ACHN (cell line): ENCODE measurements around the gene LRRC49.
"Not testable (repeated sequence)": the region's sequence is repeated elsewhere in the genome, so short reads cannot be mapped to it uniquely, and the experiment has no call there.

Experiments used
- DNase-seq: peaks from one replicate; pipeline ENCODE4 v3.0.0-alpha.2; 2015
- in situ Hi-C: cut with HindIII; loops from 2 replicates; pipeline ENCODE4 v1.10.0; 2017; ENCODE audit warnings: low sequenced_read_pairs, low pct_ligation_motif_present, low pct_unique_long_range_greater_than_20kb

Gene LRRC49

DNA sequence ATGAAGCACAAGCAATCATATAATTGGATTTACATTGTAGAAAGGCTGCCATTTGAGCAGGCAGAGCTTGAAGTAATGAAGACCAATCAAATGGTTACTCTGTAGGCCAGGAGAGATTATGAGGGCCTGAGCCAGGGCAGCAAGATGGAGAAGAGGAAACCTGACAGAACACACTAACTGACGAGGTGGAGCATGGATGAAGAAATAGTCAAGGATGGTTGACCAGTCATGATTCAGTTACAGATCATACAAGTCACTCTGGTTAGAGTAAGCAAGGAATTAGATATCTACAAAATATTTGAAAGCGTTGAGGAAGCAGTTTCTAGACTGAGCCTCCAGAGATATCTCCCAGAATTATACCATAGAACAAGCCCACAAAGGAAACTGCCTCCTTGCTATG, 120.8 kb downstream of the LRRC49 start:
- in situ Hi-C loops, result loop anchor here (25.0 kb wide), 1 partner anchor 424 kb away; no protein-coding TSS in a partner anchor

DNA sequence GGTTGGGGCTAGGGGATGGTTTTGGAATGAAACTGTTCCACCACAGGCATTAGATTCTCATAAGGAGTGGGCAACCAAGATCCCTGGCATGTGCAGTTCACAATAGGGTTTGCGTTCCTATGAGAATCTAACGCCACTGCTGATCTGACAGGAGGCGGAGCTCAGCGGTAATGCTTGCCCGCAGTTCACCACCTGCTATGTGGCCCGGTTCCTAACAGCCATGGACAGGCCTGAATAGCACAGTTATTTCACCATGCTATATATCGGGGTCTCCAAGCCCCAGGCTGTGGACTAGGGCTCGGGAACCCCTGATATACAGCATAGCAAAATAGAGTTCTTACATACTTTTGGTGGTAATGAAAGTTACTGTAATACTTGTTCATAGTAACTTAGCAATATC, 122.7 kb downstream of the LRRC49 start:
- in situ Hi-C loops, result loop anchor here (25.0 kb wide), 1 partner anchor 422 kb away; no protein-coding TSS in a partner anchor
- no peak for DNase-seq

More for the DNA sequence above, 120.8 kb downstream of the LRRC49 start:
- no peak for DNase-seq

- in situ Hi-C loops, DNase-seq: not testable (repeated sequence)
Measured at GRCh38 chr15:71031232-71031631, 138.6 kb downstream of the LRRC49 start.

- DNase-seq, in situ Hi-C loops: not testable (repeated sequence)
Measured at GRCh38 chr15:71035478-71035877, 142.9 kb downstream of the LRRC49 start.

GRCh38 chr15:71042356-71042922, 149.8 kb downstream of the LRRC49 start:
- DNase-seq, result no peak
- in situ Hi-C loops, result no loop called here

DNA sequence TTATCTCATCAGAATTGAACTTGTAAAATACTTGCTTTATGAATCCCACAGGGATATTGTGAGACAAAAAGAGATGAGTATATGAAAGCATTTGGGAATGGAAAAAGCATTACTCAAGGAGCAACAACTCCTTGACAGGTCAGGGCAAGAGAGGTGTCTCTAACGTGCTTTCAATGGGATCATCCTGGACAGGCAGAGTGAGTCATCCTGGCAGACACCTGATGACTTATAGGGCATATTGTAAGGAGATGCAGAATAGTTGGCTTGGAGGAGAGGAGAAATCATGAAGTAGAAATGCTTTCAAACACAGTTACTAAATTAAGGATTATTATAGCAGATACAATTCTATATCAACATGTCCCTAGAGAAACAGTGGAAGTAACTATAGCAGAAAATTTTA, 150.7 kb downstream of the LRRC49 start:
- in situ Hi-C loops, result no loop called here
- peak; percentile 7 for DNase-seq

DNA sequence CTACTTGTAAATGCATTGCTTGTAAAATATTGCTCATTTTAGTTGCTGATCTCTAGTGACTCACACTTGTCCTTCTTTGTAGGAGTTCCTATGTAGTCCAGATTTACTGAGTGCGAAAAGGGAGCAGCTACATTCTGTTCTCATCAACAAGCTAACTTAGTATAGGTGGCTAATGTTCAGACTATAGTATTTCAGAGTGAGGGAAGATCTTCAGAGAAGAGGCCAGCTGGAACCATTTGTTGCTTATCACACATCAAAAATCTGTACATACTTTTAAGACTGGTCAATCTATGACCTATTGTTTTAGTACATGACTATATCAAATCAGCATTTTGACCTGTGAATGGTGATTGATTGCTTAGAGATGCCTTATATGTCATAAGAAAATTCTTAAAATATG, 151.4 kb downstream of the LRRC49 start:
- no peak for DNase-seq
- in situ Hi-C loops, result no loop called here

DNA sequence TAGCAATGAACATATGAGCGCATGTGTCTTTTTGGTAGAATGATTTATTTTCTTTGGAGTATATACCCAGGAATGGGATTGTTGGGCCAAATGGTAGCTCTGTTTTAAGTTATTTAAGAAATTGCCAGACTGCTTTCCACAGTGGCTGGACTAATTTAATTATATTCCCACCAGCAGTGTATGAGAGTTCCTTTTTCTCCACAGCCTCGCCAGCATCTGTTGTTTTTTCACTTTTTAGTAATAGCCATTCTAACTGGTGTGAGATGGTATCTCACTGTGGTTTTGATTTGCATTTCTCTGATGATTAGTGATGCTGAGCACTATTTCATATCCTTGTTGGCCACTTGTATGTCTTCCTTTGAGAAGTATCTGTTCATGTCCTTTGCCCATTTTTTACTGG, 153.5 kb downstream of the LRRC49 start:
- DNase-seq, in situ Hi-C loops: not testable (repeated sequence)

GRCh38 chr15:71048913-71049675, 156.5 kb downstream of the LRRC49 start:
- peak; percentile 67 for DNase-seq
- in situ Hi-C loops, result no loop called here

GRCh38 chr15:71049706-71050422, 157.2 kb downstream of the LRRC49 start:
- in situ Hi-C loops, result no loop called here
- DNase-seq, result no peak

GRCh38 chr15:71050461-71050860, 157.8 kb downstream of the LRRC49 start:
- in situ Hi-C loops, result no loop called here
- no peak for DNase-seq

DNA sequence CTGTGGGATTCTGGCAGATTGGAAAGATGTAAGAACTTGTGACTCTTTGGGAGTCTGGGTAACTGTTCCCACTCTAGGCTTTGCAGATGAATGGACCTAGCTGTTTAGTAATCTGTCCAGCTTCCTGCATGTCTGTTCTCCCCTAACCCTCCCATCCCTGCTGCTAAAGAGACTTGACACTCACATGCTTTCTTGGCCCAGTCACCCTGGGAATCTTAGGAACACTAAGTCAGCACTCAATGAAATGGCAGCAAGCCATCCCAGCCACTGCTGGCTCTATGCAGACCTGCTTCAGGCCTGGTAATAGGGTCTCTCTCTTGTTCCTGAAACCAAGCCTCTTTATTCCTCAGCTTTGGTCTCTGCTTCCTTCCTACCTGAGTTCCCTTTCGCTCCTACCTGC, 158.9 kb downstream of the LRRC49 start:
- DNase-seq, result no peak
- in situ Hi-C loops, result no loop called here

GRCh38 chr15:71052356-71052755, 159.7 kb downstream of the LRRC49 start:
- DNase-seq, result no peak
- in situ Hi-C loops, result no loop called here

GRCh38 chr15:71054286-71054952, 161.8 kb downstream of the LRRC49 start:
- in situ Hi-C loops, result no loop called here
- DNase-seq, result no peak

GRCh38 chr15:71055461-71055860, 162.8 kb downstream of the LRRC49 start:
- in situ Hi-C loops, result no loop called here

DNA sequence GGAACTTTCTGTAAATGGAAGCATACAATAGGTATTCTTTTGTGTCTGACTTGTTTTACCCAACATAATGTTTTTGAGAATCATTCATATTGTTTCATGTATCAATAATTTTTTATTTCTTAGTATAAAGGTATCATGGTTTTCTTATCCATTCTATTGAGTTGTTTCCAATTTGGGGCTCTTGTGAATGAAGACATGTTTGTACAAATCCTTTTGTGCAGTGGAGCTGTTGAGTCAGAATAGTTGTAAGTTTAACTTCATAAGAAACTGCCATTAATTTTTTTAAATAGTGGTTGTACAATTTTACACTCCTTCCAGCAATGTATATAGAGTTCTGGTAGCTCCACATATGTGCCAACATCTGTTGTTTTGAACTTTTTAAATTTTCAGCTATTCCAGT, 163.5 kb downstream of the LRRC49 start:
- no peak for DNase-seq
- in situ Hi-C loops, result no loop called here

More at GRCh38 chr15:71055461-71055860, 162.8 kb downstream of the LRRC49 start:
- peak; percentile 6 for DNase-seq

GRCh38 chr15:71057143-71057542, 164.5 kb downstream of the LRRC49 start:
- in situ Hi-C loops, result no loop called here
- no peak for DNase-seq

GRCh38 chr15:71057581-71057980, 165.0 kb downstream of the LRRC49 start:
- in situ Hi-C loops, result no loop called here
- DNase-seq, result no peak

- DNase-seq, result no peak
- in situ Hi-C loops, result no loop called here
Measured at GRCh38 chr15:71060983-71061382, 168.4 kb downstream of the LRRC49 start.
